Duodenal mucosa (tissue), 2 donors: Measurements from ENCODE around the gene ATM.

Source experiments
- H3K27ac ChIP-seq: one replicate; pipeline ENCODE4 v1.7.0; 2013; ENCODE audit warnings: low read depth, low read length
- H3K27me3 ChIP-seq, 2 donors: one replicate each; pipeline ENCODE4 v1.7.0; 2013; ENCODE audit warnings: low read length in 2 of 2, control low read depth in 1 of 2; ENCODE audit not compliant: insufficient read depth in 2 of 2, control insufficient read depth in 1 of 2
- H3K36me3 ChIP-seq, 2 donors: one replicate each; pipeline ENCODE4 v1.7.0; 2013; ENCODE audit warnings: low read length in 2 of 2, control low read depth in 1 of 2; ENCODE audit not compliant: insufficient read depth in 2 of 2, control insufficient read depth in 1 of 2
- H3K4me1 ChIP-seq, 2 donors: one replicate each; pipeline ENCODE4 v1.7.0; 2013; ENCODE audit warnings: low read length in 2 of 2, control low read depth in 1 of 2; ENCODE audit not compliant: insufficient read depth in 2 of 2, control insufficient read depth in 1 of 2
- H3K4me3 ChIP-seq, 2 donors: one replicate each; pipeline ENCODE4 v1.7.0; 2013; ENCODE audit warnings: low read length in 2 of 2, low read depth in 1 of 2
- H3K9ac ChIP-seq, 2 donors: one replicate each; pipeline ENCODE4 v1.7.0; 2013; ENCODE audit warnings: low read length in 2 of 2, low read depth in 1 of 2
- H3K9me3 ChIP-seq, 2 donors: one replicate each; pipeline ENCODE4 v1.7.0; 2013; ENCODE audit warnings: low read length in 2 of 2, control low read depth in 1 of 2; ENCODE audit not compliant: control insufficient read depth in 1 of 2

The ATM gene

GRCh38 chr11:108313444-108313843 is 90.6 kb downstream of the ATM start:
- Histone ChIP-seq H3K36me3 (peaks cover 12 to 15% of the 10 kb centered on the region in 2 donors), H3K4me3 (no peak overlapping the region), H3K27me3 (no peaks in the 10 kb centered on the region), H3K9ac (no peak overlapping the region), H3K4me1 (peaks cover 0 to 4% of the 10 kb centered on the region in 2 donors), H3K9me3 (no peaks in the 10 kb centered on the region), H3K27ac (no peak overlapping the region)

GRCh38 chr11:108316061-108316460 is 93.2 kb downstream of the ATM start:
- Histone ChIP-seq H3K27ac (no peak overlapping the region), H3K27me3 (no peaks in the 10 kb centered on the region), H3K9me3 (no peaks in the 10 kb centered on the region), H3K4me3 (no peak overlapping the region), H3K9ac (no peak overlapping the region), H3K36me3 (peaks cover 15 to 21% of the 10 kb centered on the region in 2 donors), H3K4me1 (peaks cover 0 to 4% of the 10 kb centered on the region in 2 donors)

- Histone ChIP-seq H3K27me3 (no peaks in the 10 kb centered on the region), H3K9ac (no peak overlapping the region), H3K4me3 (no peak overlapping the region), H3K9me3 (no peaks in the 10 kb centered on the region), H3K36me3 (peaks cover 15 to 27% of the 10 kb centered on the region in 2 donors), H3K27ac (no peak overlapping the region), H3K4me1 (no peaks in the 10 kb centered on the region)
Observed at GRCh38 chr11:108319541-108320145, 96.8 kb downstream of the ATM start.

GRCh38 chr11:108322666-108323065 is 99.8 kb downstream of the ATM start:
- H3K9me3 ChIP-seq = no peaks in the 10 kb centered on the region
- H3K36me3 ChIP-seq = peaks cover 9 to 36% of the 10 kb centered on the region in 2 donors
- no peaks in the 10 kb centered on the region for H3K4me1 ChIP-seq
- no peak overlapping the region for H3K4me3 ChIP-seq
- no peak overlapping the region for H3K9ac ChIP-seq
- H3K27me3 ChIP-seq = no peaks in the 10 kb centered on the region
- no peak overlapping the region for H3K27ac ChIP-seq

- Histone ChIP-seq H3K9me3 (no peaks in the 10 kb centered on the region), H3K4me1 (no peaks in the 10 kb centered on the region), H3K9ac (no peak overlapping the region), H3K27ac (no peak overlapping the region), H3K4me3 (no peak overlapping the region), H3K36me3 (peaks cover 4 to 47% of the 10 kb centered on the region in 2 donors), H3K27me3 (no peaks in the 10 kb centered on the region)
Observed at GRCh38 chr11:108324587-108324986, 101.7 kb downstream of the ATM start.

GRCh38 chr11:108333403-108333899 is 110.6 kb downstream of the ATM start:
- Histone ChIP-seq H3K4me1 (no peaks in the 10 kb centered on the region), H3K4me3 (no peak overlapping the region), H3K9ac (no peak overlapping the region), H3K27ac (no peak overlapping the region), H3K36me3 (peaks cover 0 to 37% of the 10 kb centered on the region in 2 donors), H3K9me3 (no peaks in the 10 kb centered on the region), H3K27me3 (no peaks in the 10 kb centered on the region)

GRCh38 chr11:108338750-108339149 is 115.9 kb downstream of the ATM start:
- no peak overlapping the region for H3K4me3 ChIP-seq
- H3K9ac ChIP-seq = no peak overlapping the region
- no peaks in the 10 kb centered on the region for H3K27me3 ChIP-seq
- peaks cover 0 to 20% of the 10 kb centered on the region in 2 donors for H3K36me3 ChIP-seq
- no peaks in the 10 kb centered on the region for H3K9me3 ChIP-seq
- H3K4me1 ChIP-seq = no peaks in the 10 kb centered on the region
- H3K27ac ChIP-seq = no peak overlapping the region

- Histone ChIP-seq H3K36me3 (peaks cover 0 to 11% of the 10 kb centered on the region in 2 donors), H3K27me3 (no peaks in the 10 kb centered on the region), H3K4me1 (no peaks in the 10 kb centered on the region), H3K4me3 (no peak overlapping the region), H3K27ac (no peak overlapping the region), H3K9ac (no peak overlapping the region), H3K9me3 (no peaks in the 10 kb centered on the region)
Observed at GRCh38 chr11:108340973-108341372, 118.1 kb downstream of the ATM start.

- H3K27me3 ChIP-seq = no peaks in the 10 kb centered on the region
- H3K4me3 ChIP-seq = no peak overlapping the region
- peaks cover 0 to 5% of the 10 kb centered on the region in 2 donors for H3K36me3 ChIP-seq
- no peaks in the 10 kb centered on the region for H3K4me1 ChIP-seq
- no peaks in the 10 kb centered on the region for H3K9me3 ChIP-seq
- H3K9ac ChIP-seq = no peak overlapping the region
- no peak overlapping the region for H3K27ac ChIP-seq
Observed at GRCh38 chr11:108341654-108342053, 118.8 kb downstream of the ATM start.

- Histone ChIP-seq H3K4me3 (no peak overlapping the region), H3K9me3 (no peaks in the 10 kb centered on the region), H3K27ac (no peak overlapping the region), H3K4me1 (no peaks in the 10 kb centered on the region), H3K36me3 (no peaks in the 10 kb centered on the region), H3K9ac (no peak overlapping the region), H3K27me3 (no peaks in the 10 kb centered on the region)
Observed at GRCh38 chr11:108343714-108344113, 120.8 kb downstream of the ATM start.
